Measurements from ENCODE around the gene MFSD6.

DNA sequence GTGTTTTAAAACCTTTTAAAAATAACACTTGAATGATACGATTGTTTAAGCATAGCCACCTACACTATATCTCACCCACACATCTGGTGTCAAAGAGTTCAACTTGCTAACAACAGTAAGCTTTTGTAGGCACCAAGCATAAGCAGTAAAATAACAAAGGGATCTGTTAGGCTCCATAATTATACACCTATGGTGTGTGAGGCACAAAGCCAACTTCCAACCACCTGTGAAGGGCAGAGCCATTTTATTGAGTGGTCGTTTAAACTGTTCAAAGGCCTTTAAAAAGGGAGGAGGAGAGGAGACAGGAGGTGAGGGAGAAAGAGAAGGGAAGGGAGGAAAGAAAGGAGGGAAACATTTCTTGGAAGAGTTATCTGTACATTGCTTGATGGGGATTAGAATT is 98.5 kb downstream of the MFSD6 start:
- TF ChIP-seq ZNF311 (tag by site-specific recombination; IDR thresholded peaks at IDR 0.05; ENCODE audit: borderline replicate concordance) (no peak), ZNF596 (tag by site-specific recombination; IDR thresholded peaks at IDR 0.05) (no peak), ZSCAN23 (tag by site-specific recombination; IDR thresholded peaks at IDR 0.05) (no peak), KLF1 (tag by site-specific recombination; IDR thresholded peaks at IDR 0.05) (no peak), ZNF146 (tag by site-specific recombination; IDR thresholded peaks at IDR 0.05) (no peak), ZNF114 (tag by site-specific recombination; IDR thresholded peaks at IDR 0.05) (no peak), ZNF416 (tag by site-specific recombination; IDR thresholded peaks at IDR 0.05) (no peak)
- TF ChIP-seq, protein P1, sequence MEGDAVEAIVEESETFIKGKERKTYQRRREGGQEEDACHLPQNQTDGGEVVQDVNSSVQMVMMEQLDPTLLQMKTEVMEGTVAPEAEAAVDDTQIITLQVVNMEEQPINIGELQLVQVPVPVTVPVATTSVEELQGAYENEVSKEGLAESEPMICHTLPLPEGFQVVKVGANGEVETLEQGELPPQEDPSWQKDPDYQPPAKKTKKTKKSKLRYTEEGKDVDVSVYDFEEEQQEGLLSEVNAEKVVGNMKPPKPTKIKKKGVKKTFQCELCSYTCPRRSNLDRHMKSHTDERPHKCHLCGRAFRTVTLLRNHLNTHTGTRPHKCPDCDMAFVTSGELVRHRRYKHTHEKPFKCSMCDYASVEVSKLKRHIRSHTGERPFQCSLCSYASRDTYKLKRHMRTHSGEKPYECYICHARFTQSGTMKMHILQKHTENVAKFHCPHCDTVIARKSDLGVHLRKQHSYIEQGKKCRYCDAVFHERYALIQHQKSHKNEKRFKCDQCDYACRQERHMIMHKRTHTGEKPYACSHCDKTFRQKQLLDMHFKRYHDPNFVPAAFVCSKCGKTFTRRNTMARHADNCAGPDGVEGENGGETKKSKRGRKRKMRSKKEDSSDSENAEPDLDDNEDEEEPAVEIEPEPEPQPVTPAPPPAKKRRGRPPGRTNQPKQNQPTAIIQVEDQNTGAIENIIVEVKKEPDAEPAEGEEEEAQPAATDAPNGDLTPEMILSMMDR (tag by site-specific recombination; IDR thresholded peaks at IDR 0.05), result no peak
- TF ChIP-seq, protein P2, sequence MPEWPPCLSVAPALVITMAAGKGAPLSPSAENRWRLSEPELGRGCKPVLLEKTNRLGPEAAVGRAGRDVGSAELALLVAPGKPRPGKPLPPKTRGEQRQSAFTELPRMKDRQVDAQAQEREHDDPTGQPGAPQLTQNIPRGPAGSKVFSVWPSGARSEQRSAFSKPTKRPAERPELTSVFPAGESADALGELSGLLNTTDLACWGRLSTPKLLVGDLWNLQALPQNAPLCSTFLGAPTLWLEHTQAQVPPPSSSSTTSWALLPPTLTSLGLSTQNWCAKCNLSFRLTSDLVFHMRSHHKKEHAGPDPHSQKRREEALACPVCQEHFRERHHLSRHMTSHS (tag by site-specific recombination; IDR thresholded peaks at IDR 0.05), result no peak
